ENCODE measurements around the gene EHBP1. TPM values are rescaled to one million over a fixed set of nuclear protein-coding genes. Genes with fewer than 3 reads are reported as not detected.

Gene EHBP1
- total and polyA plus RNA-seq, 2 donors (not counting 3 experiments of a cell fraction or from before 2014, with no cell fraction given), result 8.4 to 34.8 TPM

DNA sequence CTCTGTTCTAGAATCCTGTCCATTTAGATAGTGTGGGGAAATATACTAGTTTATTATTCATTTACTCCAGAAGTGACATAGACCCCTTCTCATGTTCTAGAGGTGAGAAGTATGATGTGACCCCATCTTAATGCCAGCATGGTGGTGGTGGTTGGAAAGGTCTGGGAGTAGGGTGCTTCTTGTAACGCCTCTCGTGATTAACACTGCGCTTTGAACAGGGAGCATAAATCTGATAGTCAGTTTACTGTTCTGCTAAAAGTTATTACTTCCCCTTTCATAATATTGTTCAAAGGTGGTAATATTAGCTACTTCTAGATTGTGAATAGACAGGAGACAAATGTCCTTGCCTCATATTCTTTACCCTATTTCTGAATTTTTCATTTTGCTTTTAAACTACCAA lies 35.6 kb downstream of the EHBP1 start:
- TF ChIP-seq MYC (IDR thresholded peaks at IDR 0.05; ENCODE audit: low read depth, low read length), result no peak
- TF ChIP-seq, protein P1, sequence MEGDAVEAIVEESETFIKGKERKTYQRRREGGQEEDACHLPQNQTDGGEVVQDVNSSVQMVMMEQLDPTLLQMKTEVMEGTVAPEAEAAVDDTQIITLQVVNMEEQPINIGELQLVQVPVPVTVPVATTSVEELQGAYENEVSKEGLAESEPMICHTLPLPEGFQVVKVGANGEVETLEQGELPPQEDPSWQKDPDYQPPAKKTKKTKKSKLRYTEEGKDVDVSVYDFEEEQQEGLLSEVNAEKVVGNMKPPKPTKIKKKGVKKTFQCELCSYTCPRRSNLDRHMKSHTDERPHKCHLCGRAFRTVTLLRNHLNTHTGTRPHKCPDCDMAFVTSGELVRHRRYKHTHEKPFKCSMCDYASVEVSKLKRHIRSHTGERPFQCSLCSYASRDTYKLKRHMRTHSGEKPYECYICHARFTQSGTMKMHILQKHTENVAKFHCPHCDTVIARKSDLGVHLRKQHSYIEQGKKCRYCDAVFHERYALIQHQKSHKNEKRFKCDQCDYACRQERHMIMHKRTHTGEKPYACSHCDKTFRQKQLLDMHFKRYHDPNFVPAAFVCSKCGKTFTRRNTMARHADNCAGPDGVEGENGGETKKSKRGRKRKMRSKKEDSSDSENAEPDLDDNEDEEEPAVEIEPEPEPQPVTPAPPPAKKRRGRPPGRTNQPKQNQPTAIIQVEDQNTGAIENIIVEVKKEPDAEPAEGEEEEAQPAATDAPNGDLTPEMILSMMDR (IDR thresholded peaks at IDR 0.05; ENCODE audit: extremely low read depth in 1 of 2, insufficient read depth in 1 of 2, low read depth in 1 of 2, low read length in 2 of 2), result no peak
- no peak for TF ChIP-seq EZH2 (IDR thresholded peaks at IDR 0.05; ENCODE audit: borderline replicate concordance, low read depth, low read length, severe bottlenecking)
- no peak for TF ChIP-seq GATA2 (IDR thresholded peaks at IDR 0.05; ENCODE audit: insufficient read depth, insufficient read length, low read depth, low read length)
- no peak for TF ChIP-seq JUN (IDR thresholded peaks at IDR 0.05; ENCODE audit: borderline replicate concordance, insufficient read depth, insufficient read length, low read depth)
- no peak for TF ChIP-seq FOS (IDR thresholded peaks at IDR 0.05; ENCODE audit: borderline replicate concordance, insufficient read depth, low read length)
- TF ChIP-seq, protein P2, sequence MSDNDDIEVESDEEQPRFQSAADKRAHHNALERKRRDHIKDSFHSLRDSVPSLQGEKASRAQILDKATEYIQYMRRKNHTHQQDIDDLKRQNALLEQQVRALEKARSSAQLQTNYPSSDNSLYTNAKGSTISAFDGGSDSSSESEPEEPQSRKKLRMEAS (IDR thresholded peaks at IDR 0.05; ENCODE audit: insufficient read depth, insufficient read length), result no peak
- no peak for TF ChIP-seq POLR2A (IDR thresholded peaks at IDR 0.05; ENCODE audit: low read depth, low read length)
- no peak for TF ChIP-seq POLR2AphosphoS5 (IDR thresholded peaks at IDR 0.05; ENCODE audit: insufficient read depth, low read depth, low read length)
- intact Hi-C loops (cut with micrococcal nuclease) (no loop called here), dilution Hi-C loops (cut with MboI; ENCODE audit: extremely low pct_ligation_motif_present, low sequenced_read_pairs) (no loop called here)
- Histone ChIP-seq H4K20me1 (replicated peaks; ENCODE audit: control insufficient read depth, extremely low read depth, insufficient read depth, low read length) (no peaks in the 10 kb centered on the region), H2AFZ (ENCODE audit: low read depth, low read length) (no peak overlapping the region), H3K79me2 (ENCODE audit: control insufficient read depth, insufficient read depth, low read length) (peaks cover 20% of the 10 kb centered on the region), H3K4me3 (replicated peaks in 1 of 3; ENCODE audit: insufficient read depth in 1 of 3, low read depth in 1 of 3, low read length in 3 of 3) (no peak overlapping the region), H3K27me3 (ENCODE audit: control insufficient read depth in 2 of 2, insufficient read depth in 2 of 2, low read length in 2 of 2) (no peaks in the 10 kb centered on the region), H3K9me3 (replicated peaks; ENCODE audit: control insufficient read depth, insufficient read depth, low read length) (no peaks in the 10 kb centered on the region), H3K9me1 (replicated peaks; ENCODE audit: control insufficient read depth, extremely low read depth, insufficient read depth, low read length) (no peaks in the 10 kb centered on the region), H3K27ac (ENCODE audit: insufficient read depth, low read depth, low read length) (no peak overlapping the region), H3K4me1 (ENCODE audit: control insufficient read depth, extremely low read depth, insufficient read depth, low read length) (peaks cover 3% of the 10 kb centered on the region), H3K9ac (replicated peaks; ENCODE audit: extremely low read depth, insufficient read depth, low read length) (no peak overlapping the region), H3K4me2 (ENCODE audit: insufficient read depth, low read length) (no peak overlapping the region), H3K36me3 (ENCODE audit: control insufficient read depth in 2 of 2, extremely low read depth in 1 of 2, insufficient read depth in 2 of 2, low read length in 2 of 2) (no peaks in the 10 kb centered on the region)
- DNase-seq (ENCODE audit: low read depth, low spot score) (no peak), FAIRE-seq (no peak)
- no TSS peak for BruUV-seq (replicated peaks)
- ChIA-PET POLR2A (no interaction called here), CTCF (no interaction called here)
